CD14-positive monocyte (primary cell): ENCODE measurements around the gene HAGH. TPM values are rescaled to one million over a fixed set of nuclear protein-coding genes. Genes with fewer than 3 reads are reported as not detected.
A peak's percentile ranks its signal among the peaks of the same experiment; 100 is the strongest.

Experiments used
- DNase-seq, 3 donors: peaks; one replicate each; pipeline ENCODE4 v3.0.0-alpha.2; 2011 to 2022
- H2AFZ ChIP-seq: 2 replicates; pipeline ENCODE4 v1.6.0; 2012; ENCODE audit warnings: mild to moderate bottlenecking, low read depth, low read length, inconsistent platforms; ENCODE audit not compliant: insufficient read depth, poor library complexity, severe bottlenecking
- H3K27ac ChIP-seq, 2 donors: 1 replicate in 1 of 2; 2 replicates in 1 of 2; pipeline ENCODE4 v1.5.1; 2012 to 2013; ENCODE audit warnings: low read length in 2 of 2, control low read depth in 1 of 2, inconsistent platforms in 1 of 2, low read depth in 1 of 2, mild to moderate bottlenecking in 1 of 2
- H3K27me3 ChIP-seq, 2 donors: one replicate each; pipeline versions ENCODE4 v1.6.0 to v1.6.1; 2011 to 2013; ENCODE audit warnings: low read length in 2 of 2; ENCODE audit not compliant: control insufficient read depth in 2 of 2, insufficient read depth in 2 of 2
- H3K36me3 ChIP-seq, 2 donors: replicated peaks in 1 of 2; 1 replicate in 1 of 2; 2 replicates in 1 of 2; pipeline versions ENCODE4 v1.5.1 to v1.6.1; 2012 to 2013; ENCODE audit warnings: low read length in 2 of 2, control low read depth in 1 of 2, inconsistent platforms in 1 of 2, mild to moderate bottlenecking in 1 of 2; ENCODE audit not compliant: insufficient read depth in 2 of 2, control insufficient read depth in 1 of 2
- H3K4me1 ChIP-seq, 2 donors: 1 replicate in 1 of 2; 2 replicates in 1 of 2; pipeline versions ENCODE4 v1.5.1 to v1.6.1; 2012 to 2013; ENCODE audit warnings: low read length in 2 of 2, control low read depth in 1 of 2, inconsistent platforms in 1 of 2, mild to moderate bottlenecking in 1 of 2, moderate library complexity in 1 of 2; ENCODE audit not compliant: insufficient read depth in 2 of 2, control insufficient read depth in 1 of 2
- H3K4me2 ChIP-seq: replicated peaks from 2 replicates; pipeline ENCODE3; 2012; ENCODE audit warnings: low read length, moderate library complexity, mild to moderate bottlenecking; ENCODE audit not compliant: poor library complexity, severe bottlenecking; ENCODE audit errors: extremely low read depth
- H3K4me3 ChIP-seq, 3 experiments: fragments of 200-600 bp in 1 of 3; sonication (generic) in 1 of 3; replicated peaks in 1 of 3; 1 replicate in 2 of 3; 2 replicates in 1 of 3; pipeline ENCODE4 v1.5.1; 2011 to 2013; ENCODE audit warnings: low read length in 3 of 3, mild to moderate bottlenecking in 3 of 3, control low read depth in 2 of 3, low read depth in 2 of 3, inconsistent platforms in 1 of 3, moderate library complexity in 1 of 3
- H3K79me2 ChIP-seq: 2 replicates; pipeline ENCODE4 v1.6.0; 2012; ENCODE audit warnings: mild to moderate bottlenecking, control low read depth, inconsistent platforms, low read length, moderate library complexity; ENCODE audit not compliant: insufficient read depth
- H3K9ac ChIP-seq: 2 replicates; pipeline ENCODE4 v1.6.0; 2017; ENCODE audit warnings: low read length, mild to moderate bottlenecking; ENCODE audit not compliant: insufficient read depth, poor library complexity, severe bottlenecking
- H3K9me3 ChIP-seq, 2 donors: replicated peaks in 1 of 2; 1 replicate in 1 of 2; 2 replicates in 1 of 2; pipeline versions ENCODE4 v1.5.1 to v1.6.1; 2012 to 2013; ENCODE audit warnings: low read length in 2 of 2, control low read depth in 1 of 2; ENCODE audit not compliant: control insufficient read depth in 1 of 2, insufficient read depth in 1 of 2
- H4K20me1 ChIP-seq: 2 replicates; pipeline ENCODE4 v1.6.0; 2012; ENCODE audit warnings: mild to moderate bottlenecking, low read length, control low read depth, moderate library complexity; ENCODE audit not compliant: insufficient read depth
- H3K27ac Mint-ChIP-seq, 7 donors: one replicate each; pipeline ENCODE4 v1.8.0; 2020; ENCODE audit warnings: mild to moderate bottlenecking in 7 of 7, mixed read lengths in 7 of 7, moderate library complexity in 6 of 7, inconsistent platforms in 2 of 7
- H3K27me3 Mint-ChIP-seq, 3 donors: one replicate each; pipeline ENCODE4 v1.8.0; 2021 to 2022; ENCODE audit warnings: low read depth in 3 of 3, mild to moderate bottlenecking in 3 of 3, mixed read lengths in 3 of 3, moderate library complexity in 3 of 3, inconsistent platforms in 1 of 3
- H3K36me3 Mint-ChIP-seq, 2 donors: one replicate each; pipeline ENCODE4 v1.8.0; 2020; ENCODE audit warnings: mixed read lengths in 2 of 2, inconsistent platforms in 1 of 2, mild to moderate bottlenecking in 1 of 2
- H3K4me1 Mint-ChIP-seq: one replicate; pipeline ENCODE4 v1.8.0; 2020; ENCODE audit warnings: mild to moderate bottlenecking, mixed read lengths
- H3K4me3 Mint-ChIP-seq, 2 donors: one replicate each; pipeline ENCODE4 v1.8.0; 2020; ENCODE audit warnings: mild to moderate bottlenecking in 2 of 2, mixed read lengths in 2 of 2, moderate library complexity in 1 of 2
- H3K9me3 Mint-ChIP-seq, 7 donors: one replicate each; pipeline ENCODE4 v1.8.0; 2020 to 2022; ENCODE audit warnings: mixed read lengths in 7 of 7, mild to moderate bottlenecking in 6 of 7, moderate library complexity in 6 of 7, inconsistent platforms in 2 of 7
- CTCF ChIP-seq: fragments of 200-600 bp; IDR thresholded peaks from one replicate; pipeline ENCODE4 v1.8.0; 2022; ENCODE audit warnings: antibody characterized with exemption, mild to moderate bottlenecking
- WGBS: methylation state at CpG from one replicate; pipeline ENCODE4 v1.1.5; 2013; ENCODE audit warnings: missing lambda C conversion rate; ENCODE audit not compliant: insufficient coverage; 5-methylcytosine and 5-hydroxymethylcytosine counted together
- intact Hi-C, 2 donors: fragments of 100-400 bp; cut with micrococcal nuclease; formaldehyde crosslinking; loops; one replicate each; pipeline versions ENCODE4 v1.15.0 to v1.15.1; 2023
- polyA plus RNA-seq, 3 donors: library from polyadenylated mRNA; depleted of rRNA in 1 of 3; unstranded in 2 of 3; stranded (reverse) in 1 of 3; fragments of 300-500 nt in 2 of 3; fragments of >200 nt in 1 of 3; fragmentation: Illumina TruSeq in 2 of 3; gene quantifications; 1 replicate in 2 of 3; 2 replicates in 1 of 3; pipeline ENCODE4 v1.2.3, GENCODE V29; 2012 to 2021

HAGH gene
- polyA plus RNA-seq, 3 donors: 42.6 to 82.1 (median 47.7) TPM

- Histone ChIP-seq H3K27ac (no peak overlapping the region), H3K4me3 (no peak overlapping the region), H3K9me3 (no peaks in the 10 kb centered on the region), H2AFZ (no peak overlapping the region), H3K4me1 (no peaks in the 10 kb centered on the region), H3K9ac (no peak overlapping the region), H4K20me1 (peaks cover 35% of the 10 kb centered on the region), H3K36me3 (peaks cover 63 to 78% of the 10 kb centered on the region in 2 donors), H3K27me3 (no peaks in the 10 kb centered on the region), H3K4me2 (no peak overlapping the region), H3K79me2 (no peaks in the 10 kb centered on the region)
- 96% methylated on average over 7 of the region's 11 CpGs for WGBS
- Mint-ChIP-seq H3K27ac (peak overlapping the region in 1 of 7 donors; percentile 36), H3K9me3 (no peaks in the 10 kb centered on the region), H3K36me3 (peaks cover 51 to 85% of the 10 kb centered on the region in 2 donors), H3K27me3 (no peaks in the 10 kb centered on the region), H3K4me1 (no peaks in the 10 kb centered on the region), H3K4me3 (no peak overlapping the region)
- no peak for DNase-seq
- intact Hi-C loops: no loop called here
- TF ChIP-seq CTCF: no peak
These were observed 11.2 kb downstream of the HAGH start for GRCh38 chr16:1815461-1815860.

- no peaks in the 10 kb centered on the region for H3K4me1 Mint-ChIP-seq
- H3K9me3 Mint-ChIP-seq: no peaks in the 10 kb centered on the region
- Histone ChIP-seq H3K79me2 (no peaks in the 10 kb centered on the region), H4K20me1 (peaks cover 27% of the 10 kb centered on the region), H3K36me3 (peaks cover 60 to 73% of the 10 kb centered on the region in 2 donors), H3K9ac (no peak overlapping the region), H3K4me3 (no peak overlapping the region), H2AFZ (no peak overlapping the region), H3K4me2 (no peak overlapping the region), H3K9me3 (no peaks in the 10 kb centered on the region), H3K4me1 (no peaks in the 10 kb centered on the region), H3K27me3 (no peaks in the 10 kb centered on the region), H3K27ac (no peak overlapping the region)
- 11% methylated on average over 11 of the region's 17 CpGs for WGBS
- intact Hi-C loops: no loop called here
- no peak overlapping the region for H3K4me3 Mint-ChIP-seq
- H3K27me3 Mint-ChIP-seq: no peaks in the 10 kb centered on the region
- peaks cover 57 to 86% of the 10 kb centered on the region in 2 donors for H3K36me3 Mint-ChIP-seq
- TF ChIP-seq CTCF: no peak
- H3K27ac Mint-ChIP-seq: peak overlapping the region in 2 of 7 donors; percentile 17 to 25
- peak in 2 of 3 donors; percentile 16 to 21 for DNase-seq
These were observed 13.9 kb downstream of the HAGH start for GRCh38 chr16:1812732-1813163.
